ENCODE results near the gene ZKSCAN2.

ZKSCAN2 gene

DNA sequence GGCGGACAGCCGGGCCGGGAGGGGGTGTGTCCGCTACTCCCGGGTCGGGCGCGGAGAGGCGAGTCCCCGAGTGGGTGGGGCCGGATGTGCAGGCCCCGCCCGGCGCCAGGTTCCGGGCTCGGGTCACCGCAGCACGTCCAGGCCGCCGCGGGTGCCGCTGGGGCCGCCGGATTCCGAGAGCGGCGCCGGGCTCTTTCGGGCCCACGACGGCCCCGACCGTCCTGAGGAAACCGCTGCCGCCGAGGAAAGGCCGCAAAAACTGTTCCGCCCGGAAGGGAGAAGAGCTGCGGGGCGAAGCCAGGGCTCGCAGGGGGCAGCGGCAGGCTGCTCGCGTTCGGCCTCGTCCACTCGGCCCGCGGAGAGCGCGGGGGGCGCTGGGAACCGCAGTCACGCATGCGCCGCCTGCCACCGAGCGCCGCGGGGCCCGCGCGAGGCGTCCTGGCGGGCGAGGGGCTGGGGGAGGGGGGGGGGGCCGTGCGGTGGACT lies at the start of gene ZKSCAN2:
ZKSCAN2 (minus strand) TSS at position 376 of the 486 bp plus-strand sequence. CDS start 718 bp downstream, outside the sequence.
- DNase-seq (ENCODE audit: low read depth), result peak; percentile 94

DNA sequence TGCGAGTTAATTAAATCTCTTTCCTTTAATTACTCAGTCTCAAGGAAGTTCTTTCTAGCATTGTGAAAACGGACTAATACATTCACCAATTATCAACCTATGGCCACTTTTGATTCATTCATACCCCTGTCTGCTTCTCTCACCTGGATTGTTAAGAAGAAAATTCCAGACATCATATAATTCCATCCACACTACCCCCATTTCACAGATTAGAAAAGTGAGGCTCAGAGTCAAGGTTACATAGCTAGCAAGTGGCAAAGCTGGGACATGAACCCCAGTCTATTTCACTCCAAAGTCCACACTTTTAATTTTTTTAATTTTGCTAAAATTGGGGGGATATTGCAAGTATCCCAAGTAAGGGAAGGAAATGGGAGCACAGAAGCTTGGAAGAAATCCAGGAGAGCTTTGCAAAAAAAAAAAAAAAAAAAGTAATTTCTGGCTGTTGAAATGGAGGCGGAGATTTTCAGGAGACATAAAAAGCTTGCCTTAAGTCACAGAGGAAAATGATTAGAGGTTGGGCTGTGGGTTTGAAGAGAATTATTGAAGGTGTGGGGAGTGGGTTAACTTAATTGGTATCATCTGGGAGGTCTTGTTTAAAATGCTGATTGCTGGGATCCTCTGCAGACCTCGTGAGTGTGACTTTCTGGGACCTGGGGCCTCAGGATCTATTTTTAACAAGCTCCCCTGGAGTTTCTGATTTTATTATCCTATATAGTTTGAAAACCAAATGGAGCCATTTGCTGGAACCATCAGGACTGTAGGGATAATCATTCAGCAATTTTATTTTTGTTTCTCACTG lies 42.3 kb upstream of the ZKSCAN2 start:
- no peak for DNase-seq (ENCODE audit: low read depth)

GRCh38 chr16:25298165-25298872 lies 40.7 kb upstream of the ZKSCAN2 start:
- DNase-seq (ENCODE audit: low read depth), result no peak

- no peak for DNase-seq (ENCODE audit: low read depth)
Measured at GRCh38 chr16:25297151-25297787, 39.6 kb upstream of the ZKSCAN2 start.

- no peak for DNase-seq (ENCODE audit: low read depth)
Measured at GRCh38 chr16:25291580-25291979, 33.9 kb upstream of the ZKSCAN2 start.

DNA sequence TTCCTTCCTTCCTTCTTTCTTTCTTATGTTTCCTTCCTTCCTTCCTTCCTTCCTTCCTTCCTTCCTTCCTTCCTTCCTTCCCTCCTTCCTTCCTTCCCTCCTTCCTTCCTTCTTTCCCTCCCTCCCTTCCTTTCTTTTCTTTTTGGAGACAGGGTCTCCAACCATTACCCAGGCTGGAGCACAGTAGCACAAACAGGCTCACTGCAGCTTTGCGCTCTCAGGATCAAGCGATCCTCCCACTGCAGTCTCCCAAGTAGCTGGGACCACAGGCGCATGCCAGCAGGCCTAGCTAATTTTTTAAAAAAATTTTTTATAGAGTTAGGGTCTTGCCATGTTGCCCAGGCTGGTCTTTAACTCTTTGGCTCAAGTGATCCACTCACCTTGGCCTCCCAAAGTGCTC lies 31.8 kb upstream of the ZKSCAN2 start:
- no peak for DNase-seq (ENCODE audit: low read depth)

- DNase-seq (ENCODE audit: low read depth), result no peak
Measured at GRCh38 chr16:25279491-25279890, 21.8 kb upstream of the ZKSCAN2 start.

DNA sequence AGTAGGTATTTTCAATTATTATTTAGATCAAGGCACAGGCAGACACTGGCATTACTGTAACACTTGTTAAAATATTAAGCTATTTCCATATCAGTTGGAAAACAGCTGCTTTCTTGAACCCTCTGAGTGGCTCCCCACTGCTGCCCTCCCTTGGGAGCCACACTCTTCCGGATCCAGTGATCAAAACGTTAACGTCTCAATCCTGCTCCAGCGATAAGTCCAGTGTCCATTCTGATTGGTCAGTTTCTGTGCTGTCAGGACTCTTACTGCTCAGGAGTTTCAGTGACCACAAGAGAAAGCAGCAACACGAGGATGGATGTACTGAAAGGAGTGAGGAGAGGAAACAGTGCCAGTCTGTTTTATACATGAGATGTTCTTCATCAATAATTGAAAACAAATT lies 13.8 kb upstream of the ZKSCAN2 start:
- DNase-seq (ENCODE audit: low read depth), result no peak

DNA sequence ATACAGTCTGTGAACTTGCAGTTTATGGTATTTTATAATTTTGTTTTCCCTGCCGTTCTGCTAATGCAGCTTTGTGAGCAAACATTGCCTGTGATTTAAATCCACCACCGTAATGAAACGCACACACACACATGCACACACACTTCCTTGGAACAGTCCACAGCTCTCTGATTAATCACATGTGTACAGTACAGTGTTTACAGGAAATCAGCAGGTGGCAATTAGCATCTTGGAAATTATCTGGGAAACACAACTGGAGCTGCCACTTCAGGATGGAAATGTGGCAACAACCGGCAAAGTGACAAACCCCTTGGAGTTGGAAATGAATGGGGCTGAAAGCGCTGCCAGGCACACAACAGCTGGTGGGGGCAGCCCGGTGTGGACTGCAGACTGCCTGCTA lies 12.9 kb upstream of the ZKSCAN2 start:
- DNase-seq (ENCODE audit: low read depth), result no peak

DNA sequence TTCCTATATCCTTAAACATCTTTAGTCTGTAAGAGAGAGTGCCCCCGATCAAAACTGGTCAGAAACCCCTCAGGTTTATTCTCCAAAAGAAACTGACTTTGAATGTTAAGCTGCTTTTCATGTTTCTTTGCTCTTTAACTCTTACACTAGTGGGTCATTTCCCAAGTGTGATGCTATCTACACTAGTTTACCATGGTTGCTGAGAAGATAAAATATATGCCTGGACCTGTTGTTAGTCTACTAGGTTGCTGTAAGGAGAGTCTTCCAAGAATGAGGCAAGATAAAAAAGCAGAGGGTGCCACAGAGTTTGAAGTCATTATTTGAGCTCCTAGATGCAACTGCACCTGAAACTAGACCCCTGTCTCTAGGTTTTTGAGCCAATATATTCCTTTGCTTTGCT lies 12.2 kb upstream of the ZKSCAN2 start:
- no peak for DNase-seq (ENCODE audit: low read depth)

DNA sequence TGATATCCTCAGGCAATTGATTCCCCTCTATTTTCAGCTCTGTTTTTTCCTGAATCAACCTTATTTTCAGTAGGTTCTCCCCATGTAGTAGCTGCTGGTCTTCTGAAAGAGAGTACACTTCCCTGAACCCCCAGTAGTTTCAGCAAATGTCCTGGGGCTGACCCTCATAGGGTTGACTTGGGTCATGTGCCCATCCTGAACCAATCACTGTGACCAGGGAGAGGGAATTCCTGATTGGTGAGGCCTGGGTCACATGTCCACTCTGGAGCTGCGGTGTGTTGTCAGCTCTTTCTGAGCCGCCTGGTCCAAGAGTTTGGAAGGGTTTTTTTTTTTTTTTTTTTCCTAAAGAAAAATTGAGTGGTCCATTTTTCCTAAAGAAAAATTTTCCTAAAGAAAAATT lies 8.3 kb upstream of the ZKSCAN2 start:
- no peak for DNase-seq (ENCODE audit: low read depth)

DNA sequence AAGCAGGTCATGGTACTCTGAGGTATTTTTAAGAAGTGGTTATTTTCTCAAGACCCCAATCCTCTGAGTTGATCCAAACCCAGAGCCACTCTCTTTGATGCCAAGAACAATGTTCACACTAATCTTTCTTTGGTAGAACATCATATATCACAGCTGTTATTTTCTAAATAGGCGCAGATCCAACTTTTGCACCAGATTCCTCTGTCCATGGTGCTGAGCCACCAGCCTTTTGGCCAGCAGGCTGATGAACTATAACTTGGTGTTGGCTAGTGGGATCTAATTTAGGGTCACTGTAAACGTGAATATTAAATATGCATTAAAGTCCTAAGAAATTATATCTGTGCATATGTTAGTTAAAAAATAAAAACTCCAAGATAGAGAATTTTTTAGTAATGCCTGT lies 7.0 kb upstream of the ZKSCAN2 start:
- DNase-seq (ENCODE audit: low read depth), result peak; percentile 20

DNA sequence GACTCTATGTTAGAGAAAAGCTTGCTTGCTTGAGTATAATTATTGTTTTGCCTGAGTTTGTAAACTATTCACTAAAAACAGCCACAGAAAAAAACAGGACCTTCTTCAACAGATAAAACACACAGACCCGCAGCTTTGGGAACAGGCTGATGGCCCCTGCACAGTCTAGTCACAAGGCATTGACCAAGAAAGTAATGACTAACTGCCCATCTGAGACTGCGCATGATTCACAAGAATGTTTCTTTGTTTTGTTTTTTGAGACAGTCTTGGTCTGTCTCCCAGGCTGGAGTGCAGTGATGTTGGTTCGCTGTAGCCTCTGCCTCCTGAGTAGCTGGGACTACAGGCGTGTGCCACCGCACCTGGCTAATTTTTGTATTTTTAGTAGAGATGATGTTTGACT lies 2.8 kb upstream of the ZKSCAN2 start:
- DNase-seq (ENCODE audit: low read depth), result peak; percentile 40

GRCh38 chr16:25258861-25259179 lies 1.2 kb upstream of the ZKSCAN2 start:
- DNase-seq (ENCODE audit: low read depth), result no peak

GRCh38 chr16:25257956-25258860 lies 563 bp upstream of the ZKSCAN2 start:
- DNase-seq (ENCODE audit: low read depth), result peak; percentile 90

DNA sequence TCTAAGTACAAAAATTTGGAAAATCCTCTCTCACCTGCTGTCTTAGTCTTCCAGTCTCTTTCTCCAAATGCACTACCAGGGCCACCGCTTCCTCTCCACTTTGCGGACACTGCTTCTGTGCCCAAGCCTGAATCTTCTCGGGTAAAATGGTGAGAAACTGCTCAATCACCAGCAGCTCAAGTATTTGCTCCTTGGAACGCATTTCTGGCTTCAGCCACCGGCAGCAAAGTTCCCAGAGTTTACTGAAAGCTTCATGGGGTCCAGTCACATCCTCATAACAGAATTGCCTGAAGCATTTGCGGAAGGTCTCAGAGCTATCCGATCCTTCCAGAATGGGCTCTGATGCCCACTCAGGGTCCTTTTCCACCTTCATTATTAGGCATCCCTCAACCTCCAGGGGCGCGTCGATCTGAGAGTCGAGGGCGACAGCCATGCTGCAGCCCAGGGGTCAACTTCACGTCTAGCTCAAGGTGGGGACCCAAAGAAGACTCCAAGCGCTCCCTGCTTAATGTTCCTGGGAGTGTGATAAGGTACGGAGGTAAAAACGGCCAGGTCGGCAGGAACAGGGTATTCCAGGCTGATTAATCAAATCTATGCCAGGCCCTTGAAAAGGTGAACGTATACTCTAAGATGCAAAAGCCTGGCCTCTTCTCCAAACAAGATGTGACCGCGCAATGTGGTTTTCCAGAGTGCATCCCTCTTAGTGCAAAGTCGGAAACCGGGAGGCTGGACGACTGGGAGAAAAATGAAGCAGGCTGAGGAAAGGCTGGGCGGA lies 763 bp downstream of the ZKSCAN2 start:
- peak; percentile 48 for DNase-seq (ENCODE audit: low read depth)

GRCh38 chr16:25253322-25253721 lies 4.3 kb downstream of the ZKSCAN2 start:
- DNase-seq (ENCODE audit: low read depth), result no peak

GRCh38 chr16:25250467-25250866 lies 7.2 kb downstream of the ZKSCAN2 start:
- no peak for DNase-seq (ENCODE audit: low read depth)

GRCh38 chr16:25235991-25236390 lies 21.7 kb downstream of the ZKSCAN2 start:
- no peak for DNase-seq (ENCODE audit: low read depth)

DNA sequence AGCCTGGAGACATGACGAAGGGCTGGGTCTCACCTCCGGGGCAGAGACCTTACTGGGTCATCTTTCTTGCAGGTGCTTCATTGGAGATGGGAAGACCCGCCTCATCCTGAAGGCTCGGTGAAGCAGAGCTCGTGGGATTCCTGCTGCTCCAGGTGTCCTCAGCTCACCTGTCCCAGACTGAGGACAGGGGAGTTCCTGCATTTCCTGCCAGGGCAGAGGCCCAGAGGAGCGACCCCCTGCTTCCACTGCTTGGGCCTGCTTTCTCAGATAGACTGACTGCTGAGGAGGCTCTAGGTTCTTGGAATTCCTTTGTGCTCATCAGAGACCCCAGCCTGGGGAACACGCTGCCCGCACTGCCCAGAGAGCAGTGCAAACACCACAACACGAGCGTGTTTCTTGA lies 29.3 kb downstream of the ZKSCAN2 start:
- DNase-seq (ENCODE audit: low read depth), result no peak

DNA sequence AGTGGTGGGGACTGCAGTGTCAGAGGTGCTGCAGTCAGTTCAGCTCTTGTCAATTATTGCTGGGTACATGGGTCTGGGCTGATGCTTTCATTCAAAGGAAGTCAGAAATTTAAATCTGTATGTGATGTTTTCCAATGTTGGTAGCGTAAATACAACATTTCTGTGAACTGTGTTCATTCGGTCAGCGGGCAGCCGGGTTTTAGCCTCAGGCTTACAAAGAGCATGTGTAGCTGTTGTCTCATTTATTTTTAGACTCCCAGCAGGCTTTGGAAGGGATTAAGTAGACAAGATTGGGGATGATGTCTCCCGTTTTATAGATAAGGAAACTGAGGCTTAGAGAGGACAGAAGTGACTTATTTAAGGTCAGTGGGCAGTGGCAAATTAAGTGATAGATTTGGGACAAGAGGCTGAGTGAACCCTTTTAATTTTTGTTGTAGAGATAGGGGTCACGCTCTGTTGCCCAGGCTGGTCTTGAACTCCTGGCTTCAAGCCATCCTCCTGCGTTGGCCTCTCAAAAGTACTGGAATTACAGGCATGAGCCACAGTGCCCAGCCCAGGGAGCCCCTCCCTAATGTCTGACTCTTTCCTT lies 32.8 kb downstream of the ZKSCAN2 start:
- no peak for DNase-seq (ENCODE audit: low read depth)
